NB4 (cell line): ENCODE results near the gene CDHR5.

Source experiments
- CTCF ChIP-seq: IDR thresholded peaks from one replicate; pipeline ENCODE4 v1.5.1; 2012; ENCODE audit warnings: low read depth, low read length
- POLR2A ChIP-seq: IDR thresholded peaks from 2 replicates; pipeline ENCODE4 v1.6.1; 2011; ENCODE audit warnings: mild to moderate bottlenecking; ENCODE audit not compliant: insufficient read length; ENCODE audit errors: extremely low read depth

- TF ChIP-seq POLR2A (no peak), CTCF (no peak)
These were observed 6.1 kb upstream of the CDHR5 start for GRCh38 chr11:630871-631270.
